Cardiac muscle cell (in vitro differentiated cells and primary cell): Measurements from ENCODE around the gene PDIA5. TPM values are rescaled to one million over a fixed set of nuclear protein-coding genes. Genes with fewer than 3 reads are reported as not detected.
"Not testable (repeated sequence)": the region's sequence is repeated elsewhere in the genome, so short reads cannot be mapped to it uniquely, and the experiment has no call there.

ENCODE experiments used
- DNase-seq, 2 donors: peaks; one replicate each; pipeline versions ENCODE4 v3.0.0 to v3.0.0-alpha.2; 2010 to 2017; ENCODE audit warnings: low read depth in 1 of 2, low spot score in 1 of 2
- H3K27ac ChIP-seq: fragments of 200-600 bp; sonication (generic); 2 replicates; pipeline ENCODE4 v1.5.1; 2016
- H3K27me3 ChIP-seq: fragments of 200-600 bp; sonication (generic); 2 replicates; pipeline ENCODE4 v1.6.0; 2016; ENCODE audit warnings: control low read depth
- H3K36me3 ChIP-seq: fragments of 200-600 bp; sonication (generic); 2 replicates; pipeline ENCODE4 v1.5.1; 2016; ENCODE audit warnings: control low read depth
- H3K4me1 ChIP-seq: fragments of 200-600 bp; sonication (generic); 2 replicates; pipeline ENCODE4 v1.8.1; 2017; ENCODE audit warnings: low read depth, mild to moderate bottlenecking, mixed run types
- H3K4me3 ChIP-seq: fragments of 200-600 bp; sonication (generic); 2 replicates; pipeline ENCODE4 v1.5.1; 2016; ENCODE audit warnings: mild to moderate bottlenecking
- H3K9me3 ChIP-seq: fragments of 200-600 bp; sonication (generic); 2 replicates; pipeline ENCODE4 v1.5.1; 2017; ENCODE audit warnings: low read depth, mild to moderate bottlenecking, control low read depth
- polyA plus RNA-seq: library from polyadenylated mRNA; unstranded; fragments of >200 nt; fragmentation: Nextera tagmentation; extraction: Ambion mirVana; gene quantifications from 2 replicates; pipeline ENCODE4 v1.2.1, GENCODE V29; 2016
- total RNA-seq: library from RNA; depleted of rRNA; stranded (reverse); fragments of >200 nt; gene quantifications from 2 replicates; pipeline ENCODE4 v1.2.3, GENCODE V29; 2016
- TF ChIP-seq, protein P1 (sequence below): IDR thresholded peaks from 2 replicates; pipeline ENCODE4 v1.5.1; 2012; ENCODE audit warnings: low read depth, mild to moderate bottlenecking, low read length

The PDIA5 gene
- total and polyA plus RNA-seq, 2 experiments from 2014 or later, result 14.5 to 19.5 TPM

DNA sequence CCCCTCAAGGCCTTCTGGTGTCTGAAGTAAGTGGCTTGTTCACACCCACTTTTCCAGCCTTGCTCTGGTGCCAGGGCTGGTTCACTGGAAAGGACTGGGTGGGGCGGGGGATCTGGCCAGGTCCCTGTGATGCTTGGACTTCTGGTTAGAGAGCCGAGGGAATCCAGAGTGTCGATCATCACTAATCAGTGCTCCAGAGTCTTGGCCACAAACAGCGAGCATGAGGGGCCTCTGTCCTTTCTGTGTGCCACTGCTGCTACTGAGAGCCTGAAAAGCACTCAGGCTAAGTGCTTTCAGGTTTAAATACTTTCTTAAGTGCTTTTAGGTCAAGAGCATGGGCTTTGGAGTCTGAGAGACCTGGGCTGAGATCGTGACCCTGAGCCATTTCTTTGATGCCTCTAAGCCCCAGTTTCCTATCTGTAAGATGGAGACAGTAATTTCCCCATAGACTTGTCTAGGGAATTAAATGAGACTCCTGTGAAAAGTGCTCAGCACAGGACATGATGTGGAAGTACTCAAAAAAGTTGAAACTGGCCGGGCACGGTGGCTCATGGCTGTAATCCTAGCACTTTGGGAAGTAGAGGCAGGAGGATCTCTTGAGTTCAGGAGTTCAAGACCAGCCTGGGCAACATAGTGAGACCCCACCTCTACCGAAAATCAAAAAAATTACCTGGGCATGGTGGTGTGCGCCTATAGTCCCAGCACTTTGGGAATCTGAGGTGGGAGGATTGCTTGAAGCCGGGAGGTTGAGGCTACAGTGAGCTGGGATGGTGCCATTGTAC lies 81.1 kb downstream of the PDIA5 start:
- H3K36me3 ChIP-seq, result no peaks in the 10 kb centered on the region
- H3K4me3 ChIP-seq, result no peak overlapping the region
- no peaks in the 10 kb centered on the region for H3K27me3 ChIP-seq
- H3K9me3 ChIP-seq, result no peaks in the 10 kb centered on the region
- peaks cover 28% of the 10 kb centered on the region for H3K4me1 ChIP-seq
- peak in 1 of 2 donors; percentile 68 for DNase-seq
- TF ChIP-seq, protein P1, sequence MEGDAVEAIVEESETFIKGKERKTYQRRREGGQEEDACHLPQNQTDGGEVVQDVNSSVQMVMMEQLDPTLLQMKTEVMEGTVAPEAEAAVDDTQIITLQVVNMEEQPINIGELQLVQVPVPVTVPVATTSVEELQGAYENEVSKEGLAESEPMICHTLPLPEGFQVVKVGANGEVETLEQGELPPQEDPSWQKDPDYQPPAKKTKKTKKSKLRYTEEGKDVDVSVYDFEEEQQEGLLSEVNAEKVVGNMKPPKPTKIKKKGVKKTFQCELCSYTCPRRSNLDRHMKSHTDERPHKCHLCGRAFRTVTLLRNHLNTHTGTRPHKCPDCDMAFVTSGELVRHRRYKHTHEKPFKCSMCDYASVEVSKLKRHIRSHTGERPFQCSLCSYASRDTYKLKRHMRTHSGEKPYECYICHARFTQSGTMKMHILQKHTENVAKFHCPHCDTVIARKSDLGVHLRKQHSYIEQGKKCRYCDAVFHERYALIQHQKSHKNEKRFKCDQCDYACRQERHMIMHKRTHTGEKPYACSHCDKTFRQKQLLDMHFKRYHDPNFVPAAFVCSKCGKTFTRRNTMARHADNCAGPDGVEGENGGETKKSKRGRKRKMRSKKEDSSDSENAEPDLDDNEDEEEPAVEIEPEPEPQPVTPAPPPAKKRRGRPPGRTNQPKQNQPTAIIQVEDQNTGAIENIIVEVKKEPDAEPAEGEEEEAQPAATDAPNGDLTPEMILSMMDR, result no peak
- H3K27ac ChIP-seq, result peak overlapping the region; percentile 1

DNA sequence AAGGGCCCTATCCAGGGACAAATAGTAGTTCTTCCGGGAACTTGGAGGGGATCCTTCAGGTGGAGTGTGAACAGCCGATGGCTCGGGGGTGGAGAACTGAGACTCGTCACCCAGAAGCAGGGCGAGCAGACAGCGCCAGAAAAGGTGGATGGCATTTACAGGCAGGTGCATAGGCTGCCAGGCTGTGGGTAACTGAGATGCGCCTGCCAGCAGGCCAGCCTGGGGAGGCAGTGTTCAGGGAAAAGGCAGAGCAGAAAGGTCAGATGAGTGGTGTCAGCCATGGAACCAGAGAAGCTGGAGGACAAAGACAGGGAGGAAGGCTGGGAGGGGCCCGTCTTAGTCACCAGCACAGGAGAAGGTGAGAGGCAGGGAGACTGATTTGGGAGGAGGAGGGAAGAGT lies 81.9 kb downstream of the PDIA5 start:
- no peaks in the 10 kb centered on the region for H3K36me3 ChIP-seq
- no peak for DNase-seq

DNA sequence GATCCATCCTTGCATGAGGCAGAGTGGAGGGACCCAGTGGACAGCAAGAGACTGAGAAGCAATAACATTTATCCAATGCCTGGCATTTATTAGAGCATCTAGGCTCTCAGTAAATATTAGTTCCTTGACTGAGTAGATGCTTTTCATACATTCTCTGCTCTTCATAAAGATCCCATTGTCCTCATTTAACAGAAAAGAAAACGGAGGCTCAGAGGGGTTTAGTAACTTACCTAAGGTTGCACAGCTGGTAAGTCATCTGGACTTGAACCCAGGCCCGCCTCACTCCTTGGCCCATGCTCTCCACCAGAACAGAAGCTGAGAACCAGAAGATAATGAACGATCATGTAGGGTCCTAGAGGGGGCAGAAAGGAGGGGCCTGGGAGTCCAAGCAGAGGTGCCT lies 82.7 kb downstream of the PDIA5 start:
- Histone ChIP-seq H3K36me3 (no peaks in the 10 kb centered on the region), H3K4me1 (peaks cover 23% of the 10 kb centered on the region), H3K4me3 (no peak overlapping the region), H3K27me3 (no peaks in the 10 kb centered on the region), H3K27ac (no peak overlapping the region), H3K9me3 (no peaks in the 10 kb centered on the region)
- no peak for DNase-seq
- TF ChIP-seq, protein P1, result no peak

More for the DNA sequence above, 81.9 kb downstream of the PDIA5 start:
- H3K27me3 ChIP-seq, result no peaks in the 10 kb centered on the region
- H3K27ac ChIP-seq, result no peak overlapping the region
- H3K4me1 ChIP-seq, result peaks cover 25% of the 10 kb centered on the region
- H3K9me3 ChIP-seq, result no peaks in the 10 kb centered on the region
- no peak overlapping the region for H3K4me3 ChIP-seq
- TF ChIP-seq, protein P1, result no peak

DNA sequence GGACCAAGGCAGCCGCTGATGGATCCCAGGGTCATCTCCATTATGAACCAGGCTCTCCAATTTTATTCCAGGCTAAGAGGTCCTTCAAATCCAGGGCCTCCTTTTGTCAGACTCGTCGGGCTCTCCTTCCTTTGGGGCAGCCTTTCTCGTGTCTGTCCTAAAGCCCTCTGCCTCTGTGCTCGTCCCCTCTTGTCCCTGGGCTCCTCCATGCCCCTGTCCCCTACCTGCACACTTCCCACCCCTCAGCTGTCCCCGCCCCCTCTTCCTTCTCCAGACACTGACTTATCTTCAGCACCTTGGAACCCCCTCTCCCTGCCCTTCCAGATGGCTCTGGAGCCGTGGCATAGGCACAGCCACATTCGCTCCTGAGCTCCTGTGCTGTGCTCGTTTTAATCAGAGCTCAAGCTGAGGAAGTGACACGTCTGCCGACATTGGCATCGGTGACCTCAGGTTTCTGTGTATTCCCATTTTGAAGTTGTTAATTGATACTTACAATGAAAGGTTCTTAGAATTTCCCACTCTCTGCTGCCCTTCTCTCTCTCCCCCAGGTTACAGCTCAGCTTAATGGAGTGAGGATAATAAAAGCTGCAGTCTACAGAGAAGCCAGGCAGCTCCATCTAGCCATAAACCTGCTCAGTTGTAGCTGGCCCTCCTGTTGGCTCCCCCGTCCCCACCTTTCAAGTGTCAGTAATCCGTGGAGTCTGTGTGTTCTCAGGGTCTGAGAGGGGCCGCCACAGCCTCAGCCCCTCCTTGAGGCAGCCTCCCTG lies 83.8 kb downstream of the PDIA5 start:
- no peaks in the 10 kb centered on the region for H3K36me3 ChIP-seq
- peaks cover 23% of the 10 kb centered on the region for H3K4me1 ChIP-seq
- H3K27ac ChIP-seq, result peak overlapping the region; percentile 3
- no peak for DNase-seq
- no peaks in the 10 kb centered on the region for H3K9me3 ChIP-seq
- H3K27me3 ChIP-seq, result no peaks in the 10 kb centered on the region
- TF ChIP-seq, protein P1, result no peak
- no peak overlapping the region for H3K4me3 ChIP-seq

DNA sequence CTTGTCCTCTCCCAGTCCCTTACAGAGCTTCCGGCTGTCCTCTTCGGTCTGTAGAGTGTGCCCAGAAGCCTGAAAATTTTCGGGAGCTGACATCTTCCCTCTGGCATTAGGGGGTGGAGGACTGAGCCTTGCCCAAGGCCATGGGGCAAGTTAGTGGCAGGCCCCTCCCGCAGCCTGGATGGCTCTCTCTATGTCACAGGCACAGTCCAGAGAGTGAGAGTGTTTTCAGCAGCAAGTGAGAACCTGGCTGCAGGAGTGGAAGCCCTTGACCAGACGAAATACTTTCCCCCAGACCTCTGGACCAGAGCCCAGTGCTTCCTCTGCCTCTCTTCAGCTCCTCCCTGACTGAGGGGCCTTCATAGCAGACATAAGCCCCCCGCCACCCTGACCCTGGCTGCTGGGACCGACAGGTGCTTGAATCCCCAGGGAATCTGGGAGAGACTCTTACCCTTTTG lies 84.5 kb downstream of the PDIA5 start:
- no peak for DNase-seq
- TF ChIP-seq, protein P1, result no peak
- Histone ChIP-seq H3K36me3 (no peaks in the 10 kb centered on the region), H3K27me3 (no peaks in the 10 kb centered on the region), H3K27ac (peak overlapping the region; percentile 3), H3K9me3 (no peaks in the 10 kb centered on the region), H3K4me1 (peaks cover 23% of the 10 kb centered on the region), H3K4me3 (no peak overlapping the region)

DNA sequence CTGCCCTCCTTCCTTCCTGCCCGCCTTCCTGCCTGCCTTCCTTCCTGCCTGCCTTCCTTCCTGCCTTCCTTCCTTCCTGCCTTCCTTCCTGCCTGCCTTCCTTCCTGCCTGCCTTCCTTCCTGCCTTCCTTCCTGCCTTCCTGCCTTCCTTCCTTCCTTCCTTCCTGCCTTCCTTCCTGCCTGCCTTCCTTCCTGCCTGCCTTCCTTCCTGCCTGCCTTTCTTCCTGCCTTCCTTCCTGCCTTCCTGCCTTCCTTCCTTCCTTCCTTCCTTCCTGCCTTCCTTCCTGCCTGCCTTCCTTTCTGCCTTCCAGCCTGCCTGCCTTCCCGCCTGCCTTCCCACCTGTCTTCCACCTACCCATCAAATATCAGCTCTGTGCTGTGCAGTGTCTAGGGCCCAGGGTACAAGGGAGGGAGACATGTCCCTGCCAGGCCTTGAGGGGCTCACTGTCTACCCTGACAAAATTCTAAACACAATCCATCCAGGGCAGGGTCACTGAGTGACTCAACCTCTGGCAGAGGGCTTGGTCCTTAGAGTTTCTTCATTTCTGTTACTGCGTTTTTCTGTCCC lies 85.1 kb downstream of the PDIA5 start:
- H3K4me3 ChIP-seq, H3K27ac ChIP-seq, H3K36me3 ChIP-seq, DNase-seq, H3K9me3 ChIP-seq, H3K27me3 ChIP-seq: not testable (repeated sequence)
- H3K4me1 ChIP-seq, result peaks cover 23% of the 10 kb centered on the region
